Stimulated activated CD4-positive, alpha-beta T cell treated with anti-CD3 and anti-CD28 coated beads, Interleukin-15, amount 100 ng/mL, for 1 hour (primary cell): ENCODE results near the gene CARD6.
"Not testable (repeated sequence)": the region's sequence is repeated elsewhere in the genome, so short reads cannot be mapped to it uniquely, and the experiment has no call there.

Experiments
- DNase-seq, 2 donors: peaks; one replicate each; pipeline ENCODE4 v3.0.0-alpha.2; 2020; ENCODE audit warnings: low read depth in 1 of 2, low spot score in 1 of 2

Gene CARD6

GRCh38 chr5:40873286-40873880 is 32.2 kb downstream of the CARD6 start:
- DNase-seq: no peak

- no peak for DNase-seq
Observed at GRCh38 chr5:40875958-40876357, 34.8 kb downstream of the CARD6 start.

- no peak for DNase-seq
Observed at GRCh38 chr5:40877371-40877988, 36.3 kb downstream of the CARD6 start.

- DNase-seq: no peak
Observed at GRCh38 chr5:40879163-40879942, 38.2 kb downstream of the CARD6 start.

GRCh38 chr5:40882291-40882690 is 41.1 kb downstream of the CARD6 start:
- DNase-seq: no peak

- not testable (repeated sequence) for DNase-seq
Observed at GRCh38 chr5:40883051-40883450, 41.9 kb downstream of the CARD6 start.

- not testable (repeated sequence) for DNase-seq
Observed at GRCh38 chr5:40895440-40896425, 54.6 kb downstream of the CARD6 start.

GRCh38 chr5:40904205-40904993 is 63.2 kb downstream of the CARD6 start:
- DNase-seq: no peak

- no peak for DNase-seq
Observed at GRCh38 chr5:40904994-40905306, 63.8 kb downstream of the CARD6 start.

GRCh38 chr5:40906351-40906751 is 65.2 kb downstream of the CARD6 start:
- no peak for DNase-seq

GRCh38 chr5:40909264-40909663 is 68.1 kb downstream of the CARD6 start, which contains the start of gene C7:
C7 (plus strand) TSS chr5:40909497; CDS start chr5:40909611, 114 bp downstream.
- no peak for DNase-seq

- DNase-seq: no peak
Observed at GRCh38 chr5:40909723-40910122, 68.6 kb downstream of the CARD6 start.
